ENCODE data around the gene FCHSD1. TPM values are rescaled to one million over a fixed set of nuclear protein-coding genes. Genes with fewer than 3 reads are reported as not detected.

The FCHSD1 gene
- total RNA-seq, 1 donor = 19.9 TPM

DNA sequence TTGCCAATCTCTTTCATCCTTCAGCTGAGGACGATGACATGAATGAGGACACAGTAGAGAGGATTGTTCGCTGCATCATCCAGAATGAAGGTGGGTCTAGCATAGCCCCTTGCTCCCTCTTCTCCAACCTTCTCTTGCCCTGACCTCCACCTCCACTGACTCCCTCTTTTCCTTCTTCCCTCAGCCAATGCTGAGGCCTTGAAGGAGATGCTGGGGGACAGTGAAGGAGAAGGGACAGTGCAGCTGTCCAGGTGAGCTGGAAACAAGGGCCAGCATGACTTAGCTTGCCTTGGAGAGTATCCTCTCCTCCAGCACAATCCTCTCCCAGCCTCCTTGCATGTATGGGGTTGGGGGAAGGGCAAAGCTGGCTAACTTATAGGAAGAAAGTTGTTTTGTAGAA lies 12.4 kb downstream of the FCHSD1 start:
- DNase-seq (ENCODE audit: low read depth) = no peak
- TF ChIP-seq, protein P1, sequence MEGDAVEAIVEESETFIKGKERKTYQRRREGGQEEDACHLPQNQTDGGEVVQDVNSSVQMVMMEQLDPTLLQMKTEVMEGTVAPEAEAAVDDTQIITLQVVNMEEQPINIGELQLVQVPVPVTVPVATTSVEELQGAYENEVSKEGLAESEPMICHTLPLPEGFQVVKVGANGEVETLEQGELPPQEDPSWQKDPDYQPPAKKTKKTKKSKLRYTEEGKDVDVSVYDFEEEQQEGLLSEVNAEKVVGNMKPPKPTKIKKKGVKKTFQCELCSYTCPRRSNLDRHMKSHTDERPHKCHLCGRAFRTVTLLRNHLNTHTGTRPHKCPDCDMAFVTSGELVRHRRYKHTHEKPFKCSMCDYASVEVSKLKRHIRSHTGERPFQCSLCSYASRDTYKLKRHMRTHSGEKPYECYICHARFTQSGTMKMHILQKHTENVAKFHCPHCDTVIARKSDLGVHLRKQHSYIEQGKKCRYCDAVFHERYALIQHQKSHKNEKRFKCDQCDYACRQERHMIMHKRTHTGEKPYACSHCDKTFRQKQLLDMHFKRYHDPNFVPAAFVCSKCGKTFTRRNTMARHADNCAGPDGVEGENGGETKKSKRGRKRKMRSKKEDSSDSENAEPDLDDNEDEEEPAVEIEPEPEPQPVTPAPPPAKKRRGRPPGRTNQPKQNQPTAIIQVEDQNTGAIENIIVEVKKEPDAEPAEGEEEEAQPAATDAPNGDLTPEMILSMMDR (IDR thresholded peaks at IDR 0.05; ENCODE audit: insufficient read depth, low read length) = no peak
- no peak overlapping the region for H3K4me3 ChIP-seq (ENCODE audit: low read depth, low read length)

DNA sequence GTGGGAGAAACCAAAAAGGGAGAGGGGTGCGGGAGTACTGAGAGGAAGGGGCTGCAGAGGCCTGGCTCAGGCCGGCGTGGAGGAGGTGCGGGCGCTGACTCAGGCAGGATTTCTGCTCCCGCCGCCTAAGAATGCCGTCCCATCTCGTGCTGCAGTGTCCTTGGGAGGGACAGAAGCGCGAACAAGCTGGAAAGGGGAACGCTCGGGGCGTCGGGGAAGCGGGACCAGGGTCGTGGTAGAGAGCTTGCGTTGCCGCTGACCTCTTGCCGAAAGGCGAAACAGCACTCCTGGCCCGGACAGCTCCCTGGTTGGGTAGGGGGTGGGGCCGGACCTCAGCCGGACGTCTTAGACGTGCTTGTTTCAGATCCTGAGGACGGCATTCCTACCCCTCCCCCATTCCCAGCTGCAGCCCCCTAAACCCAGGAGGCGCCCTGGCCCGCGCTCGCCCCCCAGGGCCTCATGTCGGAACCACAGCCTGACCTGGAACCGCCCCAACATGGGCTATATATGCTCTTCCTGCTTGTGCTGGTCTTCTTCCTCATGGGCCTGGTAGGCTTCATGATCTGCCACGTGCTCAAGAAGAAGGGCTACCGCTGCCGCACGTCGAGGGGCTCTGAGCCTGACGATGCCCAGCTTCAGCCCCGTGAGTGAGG lies 13.3 kb downstream of the FCHSD1 start:
- peak; percentile 38 for DNase-seq (ENCODE audit: low read depth)
- peak overlapping the region; percentile 100 for H3K4me3 ChIP-seq (ENCODE audit: low read depth, low read length)
- TF ChIP-seq, protein P1 (IDR thresholded peaks at IDR 0.05; ENCODE audit: insufficient read depth, low read length) = peak; percentile 51

DNA sequence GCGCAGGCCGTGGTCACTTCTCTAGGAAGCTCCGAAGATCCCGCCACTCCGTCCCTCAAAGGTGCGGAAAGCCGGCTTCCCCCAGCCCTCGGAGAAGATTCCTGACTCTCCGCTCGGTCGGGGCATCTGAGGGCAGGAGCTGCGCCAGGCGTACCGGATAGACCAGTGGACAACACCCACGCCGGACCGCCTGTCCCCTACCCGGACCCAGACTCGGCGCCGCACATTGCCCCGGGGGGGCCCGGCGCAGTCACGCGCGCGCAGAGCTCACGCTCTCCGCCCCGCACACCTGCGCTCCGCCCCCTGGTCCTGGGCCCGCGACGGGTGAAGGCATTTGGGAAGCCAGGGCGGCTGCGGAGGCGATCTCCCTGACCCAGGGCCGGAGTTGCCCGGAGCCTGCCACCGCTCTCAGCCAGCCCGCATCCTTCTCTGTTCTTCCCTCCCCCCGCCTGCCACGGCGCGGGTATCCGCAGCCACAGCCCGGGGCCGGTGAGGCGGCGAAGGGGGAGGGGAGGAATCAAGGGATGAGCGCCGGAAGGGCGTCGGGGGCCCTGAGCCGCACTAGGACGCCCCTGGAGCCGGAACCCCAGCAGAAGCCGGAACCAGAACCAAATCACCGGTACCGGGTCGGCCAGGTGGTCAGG lies 14.0 kb downstream of the FCHSD1 start:
- H3K4me3 ChIP-seq (ENCODE audit: low read depth, low read length) = peak overlapping the region; percentile 100
- TF ChIP-seq, protein P1 (IDR thresholded peaks at IDR 0.05; ENCODE audit: insufficient read depth, low read length) = no peak
- DNase-seq (ENCODE audit: low read depth) = no peak

DNA sequence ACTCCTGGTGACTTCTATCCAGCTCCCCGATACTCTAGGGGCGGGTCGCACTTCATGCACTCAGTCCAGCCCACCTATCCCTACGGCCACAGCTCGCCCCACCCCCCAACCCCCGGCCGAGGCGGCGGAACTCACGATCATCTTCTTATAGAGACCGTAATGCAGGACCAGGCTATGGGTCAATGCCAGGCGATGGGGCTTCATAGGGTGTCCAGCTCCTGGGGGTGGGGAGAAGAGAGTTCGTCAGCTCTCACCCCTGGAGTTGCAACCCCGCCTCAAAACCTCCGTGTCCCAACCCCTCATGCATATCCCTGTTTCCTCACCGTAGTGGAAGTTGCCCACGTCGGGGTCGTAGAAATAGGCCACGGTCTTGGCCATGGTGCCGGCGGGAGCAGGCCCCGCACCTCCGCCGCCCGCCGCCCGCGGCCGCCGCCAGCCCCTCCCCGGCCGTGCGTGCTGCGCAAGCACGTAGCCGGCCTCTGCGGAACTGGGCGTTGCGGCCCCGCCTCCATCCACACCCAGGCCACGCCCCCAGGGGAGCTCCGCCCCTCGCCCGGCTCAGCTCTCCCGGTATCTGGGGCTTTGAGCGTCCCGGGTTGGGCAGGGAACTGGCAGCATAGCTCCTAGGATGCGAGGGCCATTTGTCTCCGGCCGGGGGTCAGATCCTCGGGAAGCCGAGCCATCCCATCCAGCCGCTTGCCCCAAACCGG lies 14.7 kb downstream of the FCHSD1 start, which contains the start of the genes HDAC3 and RELL2:
Gene HDAC3, minus strand, starts transcription at position 437 of the 710 bp plus-strand sequence. Its CDS starts 59 bp downstream, at position 378.
Gene RELL2, plus strand, starts transcription at position 585 of the 710 bp plus-strand sequence. CDS start 1,229 bp downstream, outside the sequence.
- peak; percentile 81 for DNase-seq (ENCODE audit: low read depth)
- TF ChIP-seq, protein P1 (IDR thresholded peaks at IDR 0.05; ENCODE audit: insufficient read depth, low read length) = no peak
- H3K4me3 ChIP-seq (ENCODE audit: low read depth, low read length) = peak within 1 kb of the TSS; percentile 100

DNA sequence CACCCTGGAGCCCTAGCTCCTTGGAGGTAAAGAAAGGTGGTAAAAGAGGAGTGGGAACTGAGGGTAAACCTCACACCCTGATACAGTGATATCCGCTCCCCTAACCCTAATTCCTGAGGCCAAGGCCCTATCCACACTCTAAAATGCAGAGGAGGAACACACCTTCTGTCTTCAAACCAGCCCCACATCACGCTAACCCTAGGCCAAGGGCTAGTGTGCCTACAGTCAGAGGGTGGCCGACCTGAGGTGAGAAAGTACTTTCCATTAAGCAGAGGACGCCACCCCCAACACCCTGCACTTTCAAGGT lies 15.2 kb downstream of the FCHSD1 start:
- H3K4me3 ChIP-seq (ENCODE audit: low read depth, low read length) = peak overlapping the region; percentile 100
- TF ChIP-seq, protein P1 (IDR thresholded peaks at IDR 0.05; ENCODE audit: insufficient read depth, low read length) = no peak
- no peak for DNase-seq (ENCODE audit: low read depth)

DNA sequence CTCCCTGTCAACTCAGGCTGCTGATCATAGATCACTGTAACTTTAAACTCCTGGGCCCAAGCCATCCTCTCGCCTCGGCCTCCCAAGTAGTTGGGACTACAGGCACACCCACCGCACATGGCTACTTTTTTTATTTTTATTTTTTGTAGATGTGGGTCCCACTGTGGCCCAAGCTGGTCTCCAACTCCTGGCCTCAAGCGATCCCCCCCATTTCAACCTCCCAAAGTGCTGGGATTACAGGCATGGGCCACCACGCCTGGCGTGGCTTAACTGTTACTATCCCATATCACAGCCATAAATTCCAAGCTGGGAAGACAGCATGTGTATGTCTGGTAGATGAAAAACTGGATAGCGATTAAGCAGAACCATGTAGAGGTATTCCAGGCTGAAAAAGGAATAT lies 15.6 kb downstream of the FCHSD1 start:
- no peak for DNase-seq (ENCODE audit: low read depth)
- peak overlapping the region; percentile 100 for H3K4me3 ChIP-seq (ENCODE audit: low read depth, low read length)
- TF ChIP-seq, protein P1 (IDR thresholded peaks at IDR 0.05; ENCODE audit: insufficient read depth, low read length) = no peak
